ELF-1 (cell line): ENCODE data around the gene SOCS6.

Experiments used
- DNase-seq: peaks from one replicate; pipeline ENCODE4 v3.0.0-alpha.2; 2016; ENCODE audit warnings: low read depth, low spot score

SOCS6 gene

DNA sequence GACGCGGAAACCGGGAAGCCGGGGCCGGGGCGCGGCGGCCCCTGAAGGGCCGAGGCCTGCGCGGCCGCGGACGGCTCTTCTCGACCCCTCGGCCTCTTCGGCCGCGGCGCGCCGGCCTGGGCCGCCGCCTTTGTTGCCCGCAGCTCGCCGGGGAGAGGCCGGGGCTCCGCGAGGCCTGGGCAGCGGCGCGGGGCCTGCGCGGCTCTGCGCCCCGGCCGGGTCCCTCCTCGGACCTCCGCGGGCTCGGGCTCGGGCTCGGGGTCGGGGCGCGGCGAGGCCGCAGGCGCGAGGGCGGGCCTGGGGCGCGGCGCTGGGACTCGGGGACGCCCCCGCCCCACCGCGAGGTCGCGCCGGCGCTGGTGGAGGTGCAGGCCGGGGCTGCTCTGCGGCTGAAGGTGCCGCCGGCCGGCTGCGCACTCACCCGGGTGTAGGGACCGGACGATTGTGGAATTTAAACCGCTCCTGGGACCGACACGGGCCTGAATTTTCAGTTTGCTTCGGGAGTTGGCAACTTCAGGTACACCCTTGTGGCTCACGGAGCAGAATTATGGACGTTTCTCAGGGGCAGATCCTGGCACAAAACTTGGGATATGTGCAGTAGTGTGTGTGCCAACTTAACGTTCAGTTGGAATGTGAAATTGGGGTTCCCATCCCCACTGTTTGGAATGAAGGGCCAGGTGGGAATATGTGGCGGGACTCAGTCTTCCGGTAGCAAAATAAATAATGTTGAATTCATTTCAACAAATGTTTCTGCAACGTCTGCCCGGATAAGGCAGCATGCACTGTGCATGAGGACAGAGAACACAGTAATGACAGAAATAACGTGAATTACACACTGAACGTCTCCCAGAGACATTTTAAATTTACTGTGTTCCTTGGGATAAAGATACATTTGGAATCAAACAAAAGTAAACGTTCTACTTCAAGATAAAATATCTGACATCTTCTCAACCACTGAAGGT, 787 bp downstream of the SOCS6 start:
- peak; percentile 26 for DNase-seq

DNA sequence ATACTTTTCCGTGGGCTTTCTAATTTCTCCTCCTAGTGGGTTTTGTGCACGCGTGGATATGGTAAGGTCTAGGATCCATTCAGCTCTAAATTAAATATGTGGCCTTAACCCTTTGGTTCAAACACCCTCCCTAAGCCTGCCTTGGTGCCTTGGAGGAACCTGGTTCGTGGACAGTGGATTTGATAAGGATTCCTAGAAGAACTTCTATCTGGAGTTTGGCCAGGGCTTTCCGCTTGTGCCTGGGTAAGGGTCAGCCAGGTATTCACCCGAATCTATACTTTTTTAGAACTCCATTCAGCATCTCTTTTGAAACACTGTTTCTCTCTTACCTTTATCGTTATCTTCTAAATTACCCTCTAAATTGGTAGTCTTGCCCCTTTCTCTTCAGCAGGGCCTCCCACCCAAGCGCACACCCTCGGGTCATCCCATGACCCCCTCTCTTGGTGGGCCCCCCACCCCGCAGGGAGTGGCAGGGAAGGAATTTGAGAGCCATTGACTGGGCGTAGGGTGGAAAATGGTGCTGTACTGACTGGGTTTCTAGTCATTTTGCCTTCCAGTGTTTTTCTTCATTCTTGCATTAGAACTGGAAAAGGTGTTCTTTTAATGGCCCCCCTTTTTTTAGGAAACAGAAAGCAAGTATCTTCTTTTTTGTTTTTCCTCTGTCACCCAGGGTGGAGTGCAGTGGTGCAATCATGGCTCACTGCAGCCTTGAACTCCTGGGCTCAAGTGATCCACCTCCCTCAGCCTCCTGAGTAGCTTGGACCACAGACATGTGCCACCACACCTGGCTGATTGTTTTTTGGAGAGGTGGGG, 1.8 kb downstream of the SOCS6 start:
- no peak for DNase-seq

DNA sequence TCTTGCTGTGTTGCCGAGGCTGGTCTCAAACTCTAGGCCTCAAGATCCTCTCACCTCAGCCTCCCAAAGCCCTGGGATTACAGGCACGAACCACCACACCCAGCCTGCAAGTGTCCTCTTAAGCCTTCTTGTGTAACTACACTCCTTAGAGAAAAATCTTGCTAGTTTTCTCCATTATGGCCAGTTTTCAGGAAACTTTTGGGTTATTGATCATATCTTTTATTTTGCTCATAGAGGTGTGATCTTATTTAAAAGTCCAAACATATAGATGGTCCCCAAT, 2.4 kb downstream of the SOCS6 start:
- no peak for DNase-seq

DNA sequence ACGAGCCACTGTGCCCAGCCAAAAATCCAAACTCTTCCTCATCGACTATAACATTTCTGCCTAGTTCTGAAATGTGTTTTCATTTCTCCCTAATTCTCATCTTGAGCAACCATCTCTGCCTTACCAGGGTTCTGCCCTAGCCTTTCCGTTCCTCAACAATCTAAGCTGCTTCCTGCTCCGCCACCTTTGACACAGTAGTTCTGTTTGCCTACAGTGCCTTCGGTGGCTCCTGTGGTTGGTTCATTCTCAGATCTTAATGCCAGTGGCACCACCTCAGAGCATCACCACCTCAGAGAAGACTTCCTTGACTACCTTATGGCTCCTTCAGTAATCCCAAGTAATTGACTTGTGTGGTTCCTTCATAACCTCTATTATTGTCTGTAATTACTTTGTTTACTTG, 3.8 kb downstream of the SOCS6 start:
- DNase-seq = no peak

DNA sequence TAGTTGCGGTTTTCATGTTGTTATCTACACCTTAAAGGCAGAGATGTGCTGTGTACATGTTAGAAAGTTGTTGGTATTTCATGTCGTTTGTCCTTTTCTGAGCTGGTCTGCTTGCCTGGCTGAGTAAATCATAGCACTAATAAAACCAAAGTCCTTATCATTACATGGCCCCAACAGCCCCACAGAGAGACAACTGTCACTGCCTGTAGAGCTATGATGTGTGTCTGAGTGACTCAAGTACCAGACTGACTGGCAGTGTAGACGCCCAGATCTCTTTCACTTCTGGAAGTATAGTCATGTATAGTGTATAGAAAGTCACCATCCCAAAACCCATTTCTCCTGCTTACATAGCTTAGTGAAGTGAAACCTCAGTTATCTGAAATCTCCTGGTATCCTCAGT, 4.3 kb downstream of the SOCS6 start:
- no peak for DNase-seq

DNA sequence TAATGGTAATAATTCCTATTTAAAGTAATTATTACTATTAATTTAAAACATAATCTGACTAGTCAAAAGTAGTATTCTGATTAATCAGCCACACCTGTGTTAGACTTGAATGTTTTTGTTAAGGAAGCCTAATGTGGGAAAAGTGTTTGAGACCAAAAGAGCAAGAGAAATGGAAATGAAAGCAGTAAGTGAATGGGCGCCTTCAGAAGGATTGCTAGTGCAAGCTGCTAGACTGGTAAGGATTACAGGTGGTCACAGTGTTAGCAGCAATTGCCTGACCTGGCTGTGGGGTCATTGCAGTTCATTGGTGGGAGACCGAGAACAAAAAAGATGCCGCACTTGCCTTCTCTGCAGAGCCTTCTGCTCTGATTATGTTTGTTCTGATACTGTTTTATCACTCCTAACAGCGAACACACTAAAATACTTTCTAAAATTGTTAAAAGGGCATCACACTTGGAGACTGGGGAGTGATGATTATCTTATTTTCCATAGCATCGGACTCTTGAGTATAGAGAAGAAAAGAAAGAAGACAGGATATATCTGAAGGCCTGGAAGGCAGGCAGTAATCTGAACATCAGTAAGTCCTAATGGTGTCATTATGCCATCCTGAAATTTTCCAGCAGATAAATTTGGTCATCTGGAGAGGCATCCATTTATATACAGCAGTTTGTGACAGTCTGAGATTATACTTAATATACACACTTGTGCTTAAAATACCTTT, 5.8 kb downstream of the SOCS6 start:
- DNase-seq = no peak

DNA sequence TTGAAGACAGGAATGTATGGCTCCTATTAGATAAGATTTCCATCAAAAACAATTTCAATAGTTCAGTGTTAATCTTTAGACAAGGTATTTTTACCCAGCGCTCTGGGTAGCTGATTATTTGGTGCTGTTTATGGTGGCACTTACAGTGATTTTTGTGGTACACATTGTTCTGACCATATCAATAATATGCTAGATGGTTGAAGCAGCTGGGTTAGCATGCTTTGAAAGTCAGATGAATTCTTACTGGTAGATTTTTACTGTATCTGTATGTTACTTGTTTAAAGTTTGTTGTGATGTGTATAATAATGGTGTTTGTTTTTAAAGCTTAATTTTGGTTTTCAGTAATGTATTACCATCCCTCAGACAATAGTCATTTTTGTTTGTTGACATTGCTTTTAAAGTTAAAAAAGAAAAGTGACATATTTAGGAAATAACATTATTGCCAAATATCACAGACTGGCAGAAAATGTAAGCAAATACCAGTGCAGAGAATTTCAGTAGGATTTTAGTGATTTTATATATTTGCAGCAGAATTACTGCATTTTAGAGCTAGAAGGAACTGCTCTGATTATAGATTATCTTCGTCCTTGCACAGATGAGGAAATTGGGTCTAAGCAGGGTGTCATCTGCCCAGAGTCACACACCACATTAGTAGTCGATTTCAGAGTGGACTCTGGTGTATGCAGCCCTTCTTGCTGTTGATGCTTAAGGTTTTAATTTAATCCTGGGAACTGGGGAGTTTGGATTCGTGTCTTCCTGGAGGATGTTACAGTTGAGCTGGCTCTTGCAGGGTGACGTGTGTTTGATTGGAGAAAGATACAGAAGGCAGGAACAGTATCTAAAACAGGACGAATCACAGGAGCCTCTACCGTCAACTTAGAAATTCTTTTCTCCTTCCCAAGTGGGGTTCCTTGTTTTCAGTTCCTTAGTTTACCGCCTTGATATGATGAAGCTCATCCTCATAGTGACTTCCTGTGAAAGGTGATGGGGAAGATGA, 6.6 kb downstream of the SOCS6 start:
- no peak for DNase-seq

DNA sequence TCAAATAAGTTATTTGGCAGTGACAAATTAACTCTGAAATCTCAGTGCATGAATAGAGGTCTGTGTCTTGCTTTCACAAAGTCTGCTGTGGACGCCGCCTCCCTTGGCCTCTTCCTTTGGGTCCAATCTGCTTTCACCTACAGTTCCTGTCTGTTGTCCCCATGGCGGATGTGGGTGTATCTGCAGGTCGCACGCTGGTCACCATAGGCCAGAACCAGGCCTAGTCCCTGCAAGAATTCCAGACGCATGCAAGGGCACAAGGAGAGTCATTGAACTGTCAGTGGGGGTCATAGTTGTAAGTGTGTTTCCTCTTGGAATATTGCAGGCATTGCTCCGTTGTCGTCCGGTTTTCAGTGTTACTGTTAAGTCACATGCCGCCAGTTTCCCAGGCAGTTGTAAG, 7.4 kb downstream of the SOCS6 start:
- peak; percentile 37 for DNase-seq

DNA sequence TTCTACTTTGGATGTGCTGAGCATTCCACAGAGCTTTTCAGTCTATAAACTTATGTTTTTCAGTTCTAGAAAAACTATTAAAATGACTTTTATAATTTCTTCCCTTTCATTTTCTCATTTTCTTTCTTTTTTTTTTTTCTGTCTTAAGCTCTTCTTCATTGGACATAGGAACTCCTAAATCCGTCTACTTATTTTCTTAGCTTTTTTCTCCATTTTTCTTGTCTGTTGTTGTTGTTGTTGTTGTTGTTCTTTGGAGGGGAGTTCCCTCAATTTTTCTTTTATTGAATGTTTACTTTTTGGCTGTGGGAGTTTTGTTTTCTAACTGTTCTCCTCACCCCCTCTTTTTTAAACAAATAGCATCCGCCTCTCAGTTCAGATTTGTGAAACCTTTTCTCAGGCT, 7.9 kb downstream of the SOCS6 start:
- no peak for DNase-seq

DNA sequence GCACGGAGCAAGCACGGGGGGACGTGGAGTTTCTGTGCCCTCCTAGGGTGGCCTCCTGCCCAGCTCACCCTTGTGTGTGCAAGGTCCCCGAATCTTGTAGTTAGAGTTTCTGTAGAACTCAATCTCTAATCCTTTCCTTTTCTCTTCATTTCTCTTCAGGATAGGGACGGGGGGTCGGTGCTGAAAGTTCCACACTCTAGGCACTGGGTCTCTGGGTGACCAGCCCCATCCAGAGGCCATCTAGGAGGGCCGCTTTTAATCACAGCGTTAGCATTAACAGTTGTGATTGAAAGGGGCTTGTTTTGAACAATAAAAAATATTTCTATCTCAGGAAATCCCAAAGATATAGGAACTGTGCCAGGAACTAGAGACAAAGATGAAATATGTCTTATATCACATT, 10.5 kb downstream of the SOCS6 start:
- DNase-seq = no peak

DNA sequence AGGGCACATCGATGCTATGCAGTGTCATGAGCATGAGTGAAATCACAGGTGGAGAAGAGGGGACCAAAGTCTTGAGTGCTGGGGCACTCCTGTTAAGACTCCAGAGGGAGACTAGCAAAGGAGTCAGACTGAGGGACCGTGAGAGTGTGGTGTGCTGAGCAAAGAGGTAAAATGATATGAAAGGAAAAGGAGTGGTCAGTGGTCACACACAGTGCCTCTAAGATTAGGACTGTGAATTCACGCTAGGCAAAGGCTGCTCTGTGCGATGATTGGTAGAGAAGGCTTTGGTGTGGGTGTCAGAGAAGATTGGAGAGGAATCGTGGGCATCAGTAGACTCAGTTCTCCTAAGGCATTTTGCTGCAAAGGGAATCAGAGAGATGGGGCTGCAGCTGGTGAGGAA, 12.8 kb downstream of the SOCS6 start:
- DNase-seq = no peak

DNA sequence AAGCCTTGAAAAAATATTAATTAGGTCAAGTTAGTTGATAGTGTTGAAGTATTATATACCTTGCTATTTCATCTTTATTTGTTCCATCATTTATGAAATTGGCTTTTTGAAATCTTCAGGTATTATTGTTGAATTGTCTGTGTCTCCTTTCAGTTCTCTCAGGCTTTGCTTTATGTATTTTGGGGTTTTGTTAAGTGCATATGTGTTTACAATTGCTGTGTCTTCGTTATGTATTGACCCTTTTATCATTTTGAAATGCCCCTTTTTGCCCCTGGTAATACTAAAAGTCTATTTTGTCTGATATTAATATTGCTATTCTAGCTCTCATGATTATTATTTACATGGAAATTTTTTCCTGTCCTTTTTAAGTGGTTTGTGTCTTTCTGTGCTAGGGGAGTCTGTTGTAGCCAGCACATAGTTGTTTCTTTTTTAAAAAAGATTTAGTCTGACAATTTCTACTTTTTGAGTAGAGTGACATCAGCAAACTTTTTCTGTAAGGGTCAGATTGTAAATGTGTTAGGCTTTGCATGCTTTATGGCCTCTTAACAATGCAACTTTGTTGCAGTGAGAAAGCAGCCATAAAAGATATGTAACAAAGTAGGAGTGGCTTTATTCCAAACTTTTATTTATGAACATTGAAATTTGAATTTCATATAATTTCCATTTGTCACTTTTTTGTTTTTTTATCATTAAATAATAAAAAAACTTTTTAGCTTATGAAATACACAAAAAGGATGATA, 19.9 kb downstream of the SOCS6 start:
- DNase-seq = no peak

DNA sequence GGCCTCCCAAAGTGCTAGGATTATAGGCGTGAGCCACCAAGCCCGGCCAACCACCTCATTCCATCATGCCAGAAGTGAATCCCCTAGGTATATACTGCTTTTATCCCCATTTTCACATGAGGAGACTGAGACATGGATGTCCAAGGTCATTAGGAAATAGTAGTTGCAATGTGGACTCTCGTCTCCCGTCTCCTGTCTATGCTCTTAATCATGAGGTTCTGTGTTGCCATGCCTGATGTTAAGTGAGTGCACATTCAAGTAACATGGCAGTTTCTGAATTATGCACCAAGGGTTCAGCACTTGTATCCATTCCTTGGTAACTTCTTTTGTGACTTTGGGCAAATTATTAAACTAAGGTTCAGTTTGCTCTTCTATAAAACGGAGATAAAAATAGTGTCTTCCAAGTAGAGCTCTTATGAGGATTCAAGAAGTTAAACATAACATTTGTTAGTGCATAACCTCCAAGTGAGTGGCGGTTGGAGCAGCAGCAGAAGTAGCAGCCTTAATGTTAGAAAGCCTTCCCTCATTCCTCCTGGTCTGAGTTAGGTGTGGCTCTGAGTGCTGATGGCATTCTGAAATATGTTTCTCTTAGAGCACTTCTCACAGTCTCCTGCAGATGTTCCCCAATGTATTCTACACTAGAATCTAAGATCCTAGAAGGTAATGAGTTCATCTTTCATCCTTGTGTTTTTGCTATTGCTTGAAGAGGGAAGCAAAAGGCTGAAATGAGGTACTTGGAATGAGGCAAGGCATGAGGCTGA, 21.9 kb downstream of the SOCS6 start:
- no peak for DNase-seq

DNA sequence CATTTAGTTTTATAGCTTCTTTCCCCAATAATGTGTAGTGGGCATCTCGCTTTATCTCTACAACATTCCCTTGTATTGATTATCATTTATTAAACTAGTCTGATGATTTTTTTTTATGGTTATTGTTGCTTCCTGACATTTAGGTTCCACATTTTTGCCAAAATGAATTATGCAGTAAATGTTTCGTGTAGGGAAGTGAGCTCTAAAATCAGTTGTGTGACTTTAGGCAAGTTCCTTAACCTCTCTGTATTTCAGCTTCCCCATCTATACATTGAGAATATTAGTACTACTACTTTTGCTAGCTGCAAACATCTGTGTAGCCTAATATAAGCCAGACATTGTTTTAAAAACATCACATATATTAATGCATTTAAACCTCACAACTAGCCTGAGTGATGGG, 22.9 kb downstream of the SOCS6 start:
- DNase-seq = no peak

DNA sequence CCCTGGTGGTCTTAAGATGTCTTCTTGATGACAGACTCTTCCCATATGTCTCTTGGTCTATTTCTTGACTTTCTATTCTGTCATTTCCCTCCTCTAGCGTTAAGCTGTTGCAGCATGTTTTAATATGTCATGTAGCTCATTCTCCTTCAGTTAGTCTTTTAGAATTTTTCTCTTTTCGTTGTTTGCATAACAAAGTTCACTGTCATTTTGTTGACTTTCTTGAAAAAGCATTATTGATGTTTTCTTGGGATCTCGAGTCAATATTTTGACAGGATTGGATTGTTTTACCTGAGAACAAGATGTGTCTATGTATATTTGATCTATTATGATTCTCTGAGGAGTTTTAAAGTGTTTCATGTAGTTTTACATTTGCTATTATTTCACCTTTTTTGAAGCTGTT, 24.8 kb downstream of the SOCS6 start:
- DNase-seq = no peak

DNA sequence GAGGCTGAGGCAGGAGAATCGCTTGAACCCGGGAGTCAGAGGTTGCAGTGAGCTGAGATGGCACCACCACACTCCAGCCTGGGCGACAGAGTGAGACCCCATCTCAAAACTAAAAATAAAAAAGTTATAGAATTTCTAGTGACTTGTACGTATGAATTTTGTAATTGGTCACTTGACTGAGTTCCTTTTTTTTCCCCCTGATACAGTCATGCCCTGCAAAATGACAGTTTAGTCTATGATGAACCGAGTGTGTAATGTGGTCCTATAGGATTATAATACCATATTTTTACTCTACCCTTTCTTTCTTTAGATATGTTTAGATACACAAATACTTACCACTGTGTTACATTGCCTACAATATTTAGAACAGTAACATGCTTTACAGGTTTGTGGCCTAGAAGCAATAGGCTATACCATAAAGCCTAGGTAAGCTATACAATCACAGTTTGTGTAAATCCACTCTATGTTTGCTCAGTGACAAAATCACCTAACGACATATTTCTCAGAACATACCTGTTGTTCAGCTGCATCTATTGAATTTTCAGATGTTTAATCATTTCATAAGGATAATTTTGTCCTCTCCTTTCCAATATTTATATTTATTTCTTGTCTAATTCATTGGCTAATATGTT, 25.4 kb downstream of the SOCS6 start:
- DNase-seq = no peak

DNA sequence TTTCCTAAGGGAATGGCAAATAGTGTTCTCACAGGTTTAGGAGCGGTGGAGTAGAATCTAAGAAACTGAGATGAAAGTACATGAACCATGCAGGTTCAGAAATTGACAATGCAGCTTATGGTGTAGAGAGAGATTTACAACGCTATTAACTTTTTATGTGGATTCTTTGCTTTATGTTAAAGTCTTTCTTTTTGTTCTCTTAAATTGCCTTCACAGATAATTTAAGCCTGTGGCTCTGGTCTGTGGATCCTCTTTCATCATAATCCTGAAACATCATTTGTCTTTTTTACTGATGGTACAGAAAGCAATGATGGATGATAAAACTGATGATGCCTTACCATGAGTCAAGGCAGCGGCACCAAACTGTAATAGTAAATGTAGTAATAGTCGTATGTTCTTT, 30.3 kb downstream of the SOCS6 start:
- no peak for DNase-seq

DNA sequence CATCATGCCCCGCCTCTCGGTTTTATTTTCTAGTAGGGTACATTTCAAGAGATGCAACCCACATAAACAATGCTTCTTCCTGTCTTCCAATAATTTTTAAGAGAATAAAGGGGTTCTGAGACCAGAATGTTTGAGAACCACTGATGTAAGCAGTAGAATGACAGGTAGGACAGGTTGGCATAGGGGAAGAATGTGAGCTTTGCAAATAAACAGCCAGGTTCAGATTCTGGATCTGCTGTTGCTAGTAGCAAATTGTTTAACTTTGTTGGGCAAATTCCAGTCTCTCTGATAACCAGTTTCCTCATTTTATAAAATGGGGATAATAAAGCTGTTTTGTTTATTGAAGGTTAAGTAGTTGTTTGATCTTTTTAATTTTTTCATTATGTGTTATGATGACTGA, 32.8 kb downstream of the SOCS6 start:
- DNase-seq = no peak

DNA sequence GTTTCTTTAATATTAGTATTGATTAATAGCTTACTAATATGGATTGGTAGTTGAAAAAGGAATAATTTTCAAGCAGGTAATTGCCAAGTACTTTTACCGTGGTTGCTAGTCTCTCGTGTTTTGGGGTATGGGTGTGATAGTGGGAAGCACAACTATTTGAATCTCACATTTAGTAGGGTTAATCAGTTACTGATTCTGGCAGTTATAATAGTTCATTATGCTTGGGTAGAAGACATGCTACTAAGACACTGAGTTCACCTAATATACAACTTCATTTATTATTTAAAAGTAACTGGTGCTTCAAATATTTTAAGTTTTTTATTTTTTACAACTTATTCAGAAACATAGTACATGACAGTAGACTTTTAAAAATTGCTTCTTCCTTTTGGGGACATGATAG, 33.5 kb downstream of the SOCS6 start:
- DNase-seq = no peak
